GM21423 (cell line): ENCODE data around the gene SOD3.

Experiments used
- ATAC-seq: cut with Tn5 transposase; IDR thresholded peaks from one replicate; pipeline ENCODE4 v1.9.1; 2021; ENCODE audit warnings: mild to moderate bottlenecking, moderate library complexity; ENCODE audit not compliant: unreplicated experiment

SOD3 gene

GRCh38 chr4:24801136-24801855 is 5.9 kb downstream of the SOD3 start:
- no peak for ATAC-seq

GRCh38 chr4:24802648-24803047 is 7.3 kb downstream of the SOD3 start:
- no peak for ATAC-seq

DNA sequence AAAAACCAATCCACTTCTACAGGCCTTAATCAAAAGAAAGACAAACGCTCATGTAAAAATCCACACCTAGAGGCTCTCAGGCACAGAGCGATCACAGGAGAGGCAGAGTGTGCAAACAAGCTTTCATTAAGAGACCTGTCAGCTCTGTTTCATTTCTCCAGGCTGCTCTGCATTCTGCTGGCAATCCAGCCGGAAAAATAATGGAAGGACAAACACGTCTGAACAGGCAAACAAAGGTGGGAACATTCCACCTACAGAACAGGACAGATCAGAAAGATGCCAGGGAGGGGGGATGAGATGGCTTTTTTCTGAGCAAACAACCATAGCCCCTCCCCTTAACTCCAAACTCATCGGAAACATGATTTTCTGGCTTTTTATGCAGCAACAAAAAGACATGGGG is 9.7 kb downstream of the SOD3 start:
- ATAC-seq: no peak

DNA sequence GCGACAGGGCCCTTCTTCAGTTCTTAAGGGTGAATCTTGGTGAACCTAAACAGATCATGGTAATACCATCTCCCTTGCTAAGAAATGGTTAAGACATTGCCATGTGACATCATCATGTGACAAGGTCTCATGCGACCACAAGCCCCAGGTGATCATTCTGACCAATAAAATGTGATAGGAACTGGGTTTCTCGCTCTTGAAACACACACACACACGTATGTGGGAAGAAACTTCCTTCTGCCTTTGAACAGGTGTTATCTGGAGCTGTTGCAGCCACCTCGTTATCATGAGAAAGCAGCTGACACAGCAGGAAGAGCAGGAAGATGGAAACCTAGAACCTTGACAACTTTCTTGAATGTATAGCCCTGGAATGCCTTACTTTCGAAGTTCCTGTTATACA is 10.2 kb downstream of the SOD3 start:
- ATAC-seq: no peak

- ATAC-seq: no peak
Observed at GRCh38 chr4:24806206-24806990, 11.0 kb downstream of the SOD3 start.

DNA sequence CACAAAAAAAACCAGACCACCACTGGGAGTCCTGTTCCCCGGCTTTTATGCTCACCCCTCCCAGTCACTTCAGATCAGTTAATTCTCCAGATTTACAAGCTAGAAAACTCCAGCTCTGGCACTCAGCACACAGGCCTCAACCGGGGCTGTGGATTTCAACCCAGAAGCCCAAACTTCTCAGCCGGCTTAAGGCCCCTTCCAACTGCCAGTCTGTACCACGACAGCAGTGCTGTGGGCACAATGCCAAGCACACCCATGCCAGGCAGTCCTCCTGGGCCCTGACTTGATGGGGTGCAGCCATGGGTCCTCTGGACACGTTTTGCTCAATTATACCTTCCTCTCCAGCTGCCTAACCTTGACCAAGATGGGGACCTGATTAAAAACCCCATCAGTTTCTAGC is 12.2 kb downstream of the SOD3 start:
- ATAC-seq: no peak

- no peak for ATAC-seq
Observed at GRCh38 chr4:24808261-24808660, 12.9 kb downstream of the SOD3 start.

DNA sequence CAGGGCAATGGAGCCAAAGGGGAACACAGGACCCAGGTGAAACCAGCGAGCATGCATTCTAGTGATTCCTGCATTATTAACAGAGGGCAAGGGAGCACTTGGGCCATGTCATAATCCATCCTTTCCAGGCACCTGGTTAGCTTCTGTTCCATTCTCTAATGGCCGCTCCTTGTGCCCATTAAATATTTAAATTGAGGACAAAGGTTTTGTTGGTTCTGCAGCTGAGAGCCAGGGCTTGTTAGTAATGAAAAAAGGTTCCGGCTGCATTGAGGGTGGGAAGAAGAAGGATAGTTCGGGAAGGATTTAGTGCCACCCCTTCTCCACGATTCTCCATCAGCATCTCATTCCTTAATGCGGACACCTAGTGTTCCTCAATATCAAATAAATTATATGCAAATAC is 13.6 kb downstream of the SOD3 start:
- ATAC-seq: no peak

GRCh38 chr4:24809376-24809775 is 14.0 kb downstream of the SOD3 start:
- ATAC-seq: no peak

GRCh38 chr4:24809815-24810405 is 14.5 kb downstream of the SOD3 start:
- no peak for ATAC-seq

GRCh38 chr4:24810871-24811631 is 15.7 kb downstream of the SOD3 start:
- no peak for ATAC-seq

DNA sequence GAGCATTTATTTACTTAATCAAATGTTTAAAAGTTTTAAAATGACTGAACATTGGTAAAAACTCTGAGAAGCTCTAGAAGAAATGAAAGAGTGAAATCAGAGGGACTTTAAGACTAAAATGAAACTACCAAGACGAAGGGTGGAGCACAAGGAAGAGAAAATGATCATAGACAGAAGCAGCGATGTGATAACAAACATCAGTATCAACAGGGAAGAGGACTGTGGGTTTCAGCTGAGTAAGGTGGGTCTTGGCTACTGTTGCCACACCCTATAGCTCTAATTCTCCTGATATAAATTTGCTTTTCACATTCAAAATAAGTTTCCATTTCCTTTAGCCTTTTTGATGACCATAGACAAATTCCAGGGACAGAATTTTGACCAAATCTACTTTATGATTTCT is 18.4 kb downstream of the SOD3 start:
- no peak for ATAC-seq

- ATAC-seq: no peak
Observed at GRCh38 chr4:24816797-24817196, 21.4 kb downstream of the SOD3 start.

GRCh38 chr4:24820541-24820940 is 25.2 kb downstream of the SOD3 start:
- no peak for ATAC-seq

GRCh38 chr4:24824720-24825119 is 29.3 kb downstream of the SOD3 start:
- no peak for ATAC-seq

DNA sequence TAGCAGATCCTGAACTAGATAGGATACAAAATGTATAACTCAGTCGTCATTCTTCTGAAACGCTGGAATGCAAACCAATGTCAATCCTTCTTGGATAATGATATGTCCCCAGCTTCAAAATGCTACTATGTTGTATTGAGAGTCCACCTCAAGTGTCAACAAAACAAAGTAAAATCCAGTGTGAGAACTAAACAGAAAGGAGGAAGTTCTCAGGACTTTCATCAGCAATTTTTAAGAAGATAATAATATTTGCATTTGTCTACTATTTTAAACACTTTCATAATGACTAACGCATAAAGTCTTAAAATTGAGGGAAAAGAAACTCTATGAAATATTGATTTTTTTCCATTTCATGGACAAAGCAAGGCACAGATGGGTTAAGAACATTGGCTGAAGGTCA is 36.3 kb downstream of the SOD3 start:
- ATAC-seq: no peak

- ATAC-seq: no peak
Observed at GRCh38 chr4:24835696-24836095, 40.3 kb downstream of the SOD3 start.

GRCh38 chr4:24836661-24837242 is 41.4 kb downstream of the SOD3 start:
- no peak for ATAC-seq

GRCh38 chr4:24837336-24837735 is 42.0 kb downstream of the SOD3 start:
- no peak for ATAC-seq

DNA sequence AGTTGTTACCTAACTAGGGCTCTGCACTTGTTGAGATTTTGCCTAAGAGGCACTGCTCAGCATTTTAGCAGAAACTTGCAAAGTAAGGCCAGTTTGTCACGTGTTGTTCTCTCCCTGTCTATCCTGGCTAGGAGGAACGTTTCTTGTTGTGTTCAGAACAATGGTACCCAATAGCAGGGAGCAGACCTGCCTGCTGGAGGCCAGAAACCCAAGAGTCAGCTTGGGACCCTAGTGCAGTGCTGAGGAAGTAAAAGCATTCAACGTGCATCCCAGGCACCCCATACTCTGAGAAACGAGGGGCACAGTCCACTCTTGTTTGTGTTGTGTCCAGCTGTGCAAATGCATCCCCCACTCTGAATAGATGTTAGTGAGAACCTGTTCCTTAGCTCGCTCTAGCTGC is 42.4 kb downstream of the SOD3 start:
- ATAC-seq: no peak

DNA sequence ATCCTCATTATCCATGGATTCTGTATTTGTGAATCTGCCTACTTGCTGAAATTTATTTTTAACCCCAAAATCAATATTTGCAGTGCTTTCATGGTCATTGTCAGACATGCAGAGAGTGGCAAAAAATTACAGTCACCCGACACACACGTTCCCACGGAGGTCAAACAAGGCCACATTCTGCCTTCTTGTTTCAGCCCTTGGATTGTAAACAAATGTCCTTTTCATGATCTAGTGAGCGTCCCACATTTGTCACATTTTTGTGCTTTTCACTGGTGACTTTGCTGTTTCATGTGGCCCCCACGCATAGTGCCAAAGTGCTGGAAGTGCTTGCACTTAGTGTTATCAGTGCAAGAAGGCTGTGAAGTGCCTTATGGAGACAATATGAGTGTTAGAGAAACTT is 45.0 kb downstream of the SOD3 start:
- no peak for ATAC-seq
